AG04450 (cell line): ENCODE results near the gene RNF11. TPM values are rescaled to one million over a fixed set of nuclear protein-coding genes. Genes with fewer than 3 reads are reported as not detected.
A peak's percentile ranks its signal among the peaks of the same experiment; 100 is the strongest.

Source experiments
- CTCF ChIA-PET: fragments of 300-600, 350-600 bp; formaldehyde crosslinking; extraction: SDS; loops from one replicate; lab custom pipeline; 2022; ENCODE audit warnings: antibody characterized with exemption, inconsistent platforms; lab: Charles Lee
- POLR2A ChIA-PET: fragments of 350-600 bp; formaldehyde crosslinking; extraction: SDS; loops from one replicate; lab custom pipeline; 2021; ENCODE audit warnings: antibody characterized with exemption, inconsistent platforms; lab: Yijun Ruan, JAX
- DNase-seq: peaks from one replicate; pipeline ENCODE4 v3.0.0-alpha.2; 2011; ENCODE audit warnings: low read depth, low spot score
- H3K27ac ChIP-seq: one replicate; pipeline ENCODE4 v1.5.1; 2012; ENCODE audit warnings: low read depth, low read length, control low read depth
- H3K27me3 ChIP-seq: one replicate; pipeline ENCODE4 v1.6.0; 2012; ENCODE audit warnings: low read length; ENCODE audit not compliant: control insufficient read depth, insufficient read depth
- H3K4me3 ChIP-seq: 2 replicates; pipeline ENCODE4 v1.5.1; 2011; ENCODE audit warnings: mild to moderate bottlenecking, low read depth, low read length, control low read depth
- H3K9me3 ChIP-seq: 2 replicates; pipeline ENCODE4 v1.5.1; 2012; ENCODE audit warnings: low read length; ENCODE audit not compliant: control insufficient read depth, insufficient read depth
- polyA plus RNA-seq: library from polyadenylated mRNA; depleted of rRNA; stranded (reverse); fragments of >200 nt; gene quantifications from 2 replicates; pipeline ENCODE4 v1.2.3, GENCODE V29; 2011
- TF ChIP-seq, protein P1 (sequence below): IDR thresholded peaks from 2 replicates; pipeline ENCODE4 v1.5.1; 2011; ENCODE audit warnings: low read depth, low read length, control low read depth, inconsistent platforms

Gene RNF11
- polyA plus RNA-seq, 1 experiment, result 163 TPM

GRCh38 chr1:51303315-51303714, 67.2 kb downstream of the RNF11 start:
- ChIA-PET CTCF (interaction anchor here (0.6 kb wide), 1 partner anchor 310 kb away, joined by 3 read pairs; no protein-coding TSS in a partner anchor), POLR2A (no interaction called here)
- TF ChIP-seq, protein P1, sequence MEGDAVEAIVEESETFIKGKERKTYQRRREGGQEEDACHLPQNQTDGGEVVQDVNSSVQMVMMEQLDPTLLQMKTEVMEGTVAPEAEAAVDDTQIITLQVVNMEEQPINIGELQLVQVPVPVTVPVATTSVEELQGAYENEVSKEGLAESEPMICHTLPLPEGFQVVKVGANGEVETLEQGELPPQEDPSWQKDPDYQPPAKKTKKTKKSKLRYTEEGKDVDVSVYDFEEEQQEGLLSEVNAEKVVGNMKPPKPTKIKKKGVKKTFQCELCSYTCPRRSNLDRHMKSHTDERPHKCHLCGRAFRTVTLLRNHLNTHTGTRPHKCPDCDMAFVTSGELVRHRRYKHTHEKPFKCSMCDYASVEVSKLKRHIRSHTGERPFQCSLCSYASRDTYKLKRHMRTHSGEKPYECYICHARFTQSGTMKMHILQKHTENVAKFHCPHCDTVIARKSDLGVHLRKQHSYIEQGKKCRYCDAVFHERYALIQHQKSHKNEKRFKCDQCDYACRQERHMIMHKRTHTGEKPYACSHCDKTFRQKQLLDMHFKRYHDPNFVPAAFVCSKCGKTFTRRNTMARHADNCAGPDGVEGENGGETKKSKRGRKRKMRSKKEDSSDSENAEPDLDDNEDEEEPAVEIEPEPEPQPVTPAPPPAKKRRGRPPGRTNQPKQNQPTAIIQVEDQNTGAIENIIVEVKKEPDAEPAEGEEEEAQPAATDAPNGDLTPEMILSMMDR, result no peak

DNA sequence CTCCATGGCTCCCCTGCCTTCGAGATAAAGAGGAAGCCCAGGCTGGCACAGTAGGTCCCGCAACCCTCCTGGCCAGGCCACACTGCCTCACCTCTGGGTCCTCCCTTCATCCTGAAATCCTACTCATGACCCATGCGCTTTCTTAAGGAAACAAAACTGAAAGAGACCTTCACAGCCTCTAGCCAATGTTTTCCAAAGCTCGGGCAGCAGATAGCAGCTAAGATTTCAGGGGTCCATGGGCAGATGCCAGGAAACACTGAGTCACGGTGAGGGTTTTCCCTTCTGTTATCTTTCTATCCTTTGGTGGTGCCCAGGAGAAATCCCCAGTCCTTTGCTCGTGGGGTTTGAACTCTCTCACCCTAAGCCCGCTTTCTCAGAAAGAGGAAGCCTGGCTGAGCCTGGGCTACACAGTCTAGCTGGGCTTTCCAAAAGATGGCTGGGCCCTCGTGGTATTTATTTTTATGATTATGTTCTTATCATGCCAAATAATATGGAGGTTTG, 67.7 kb downstream of the RNF11 start:
- POLR2A ChIA-PET, result no interaction called here
- peak overlapping the region; percentile 21 for H3K27ac ChIP-seq
- no peak for DNase-seq
- H3K9me3 ChIP-seq, result peaks cover 4% of the 10 kb centered on the region; the same call in 1 of the 2 replicates
- CTCF ChIA-PET, result interaction anchor here (0.6 to 5.4 kb wide), 2 partner anchors 7 to 310 kb away, joined by 3 to 33 read pairs; no protein-coding TSS in a partner anchor
- H3K4me3 ChIP-seq, result no peak overlapping the region
- TF ChIP-seq, protein P1, result no peak
- H3K27me3 ChIP-seq, result no peaks in the 10 kb centered on the region

More at GRCh38 chr1:51303315-51303714, 67.2 kb downstream of the RNF11 start:
- no peak for DNase-seq
- Histone ChIP-seq H3K27ac (peak overlapping the region; percentile 21), H3K27me3 (no peaks in the 10 kb centered on the region), H3K9me3 (peaks cover 4% of the 10 kb centered on the region; the same call in 1 of the 2 replicates), H3K4me3 (no peak overlapping the region)

DNA sequence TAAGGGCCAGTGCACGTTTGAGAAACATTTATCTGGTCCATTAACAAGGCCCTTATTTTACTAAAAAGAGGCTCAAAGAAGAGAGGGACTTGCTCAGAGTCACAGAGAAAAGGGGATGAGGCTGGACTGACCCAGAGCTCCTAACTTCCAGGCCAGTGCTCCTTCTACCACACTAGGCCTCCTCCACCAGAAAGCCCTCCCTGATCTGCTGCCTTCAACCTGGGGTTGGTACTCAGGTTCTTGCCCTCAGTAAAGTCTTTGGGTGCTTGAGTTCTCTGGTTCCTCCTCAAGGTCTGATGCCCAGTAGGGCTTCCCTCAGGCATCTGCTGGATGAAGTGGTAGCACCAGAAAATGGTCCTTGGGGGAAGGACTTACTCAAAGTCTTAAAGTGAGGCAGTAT, 68.3 kb downstream of the RNF11 start:
- H3K27ac ChIP-seq, result no peak overlapping the region
- CTCF ChIA-PET, result interaction anchor here (5.4 kb wide), 1 partner anchor 8 kb away, joined by 33 read pairs; no protein-coding TSS in a partner anchor
- POLR2A ChIA-PET, result no interaction called here
- TF ChIP-seq, protein P1, result no peak
- H3K4me3 ChIP-seq, result no peak overlapping the region
- no peak for DNase-seq
- peaks cover under 1% of the 10 kb centered on the region; the same call in 1 of the 2 replicates for H3K9me3 ChIP-seq
- no peaks in the 10 kb centered on the region for H3K27me3 ChIP-seq

DNA sequence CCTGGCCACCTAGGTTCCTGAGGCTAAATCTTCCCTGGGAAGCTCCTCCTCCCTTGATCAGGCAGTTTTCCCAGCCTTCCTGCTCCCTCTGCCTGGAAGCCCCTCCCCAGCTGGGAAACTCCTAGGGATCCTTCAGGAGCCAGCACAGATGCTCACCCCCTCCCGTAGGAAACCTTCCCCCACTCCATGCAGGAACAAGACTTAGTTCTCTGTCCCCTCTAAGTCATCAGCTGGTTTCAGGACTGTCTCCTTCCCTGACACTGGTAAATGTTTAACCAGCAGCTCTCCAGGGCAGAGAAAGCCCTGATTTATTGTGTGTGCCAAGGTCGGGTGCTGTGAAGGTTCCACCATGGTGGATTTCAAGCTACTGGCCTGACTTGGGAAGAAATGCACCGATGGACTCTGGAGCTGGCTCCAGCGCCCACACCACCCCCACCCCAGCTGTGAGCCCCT, 69.3 kb downstream of the RNF11 start:
- Histone ChIP-seq H3K27ac (no peak overlapping the region), H3K4me3 (no peak overlapping the region), H3K9me3 (no peaks in the 10 kb centered on the region), H3K27me3 (no peaks in the 10 kb centered on the region)
- ChIA-PET CTCF (interaction anchor here (0.6 to 5.4 kb wide), 3 partner anchors 9 to 29 kb away, joined by 5 to 33 read pairs (median 6); no protein-coding TSS in a partner anchor), POLR2A (no interaction called here)
- no peak for DNase-seq
- TF ChIP-seq, protein P1, result no peak

GRCh38 chr1:51306950-51307349, 70.9 kb downstream of the RNF11 start:
- Histone ChIP-seq H3K9me3 (no peaks in the 10 kb centered on the region), H3K4me3 (no peak overlapping the region), H3K27ac (no peak overlapping the region), H3K27me3 (no peaks in the 10 kb centered on the region)
- CTCF ChIA-PET, result interaction anchor here (0.7 to 5.4 kb wide), 2 partner anchors 10 to 37 kb away, joined by 4 to 33 read pairs; no protein-coding TSS in a partner anchor
- POLR2A ChIA-PET, result interaction anchor here (0.5 kb wide), 1 partner anchor 145 kb away, joined by 3 read pairs; no protein-coding TSS in a partner anchor
- DNase-seq, result no peak
- TF ChIP-seq, protein P1, result no peak
